Stimulated activated CD4-positive, alpha-beta T cell treated with anti-CD3 and anti-CD28 coated beads, Interleukin-2, amount 100 ng/mL, for 4 hours (primary cell): Measurements from ENCODE around the gene ADGRG4.

Experiments used
- DNase-seq: peaks from one replicate; pipeline ENCODE4 v3.0.0-alpha.2; 2020; ENCODE audit warnings: low read depth

ADGRG4 gene

DNA sequence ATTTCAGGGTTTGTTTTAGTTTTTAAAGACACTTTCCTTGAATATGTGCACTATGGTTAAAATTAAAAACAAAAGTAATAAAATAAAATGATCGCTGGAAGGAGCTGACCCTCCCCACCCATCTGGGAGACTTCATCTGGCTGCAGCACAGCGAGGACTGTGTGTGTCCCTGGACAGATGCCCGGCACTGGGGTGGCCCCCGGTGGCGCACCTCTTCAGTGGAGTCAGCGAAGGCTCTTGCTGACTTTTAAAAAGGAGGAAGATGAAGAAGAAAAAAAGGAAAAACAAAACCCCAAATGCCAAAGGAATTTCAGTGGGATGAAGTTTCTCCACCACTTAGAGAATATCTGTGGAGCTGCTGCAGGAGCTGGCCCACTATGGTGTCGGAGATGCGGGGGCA lies 5.4 kb upstream of the ADGRG4 start:
- DNase-seq = no peak

DNA sequence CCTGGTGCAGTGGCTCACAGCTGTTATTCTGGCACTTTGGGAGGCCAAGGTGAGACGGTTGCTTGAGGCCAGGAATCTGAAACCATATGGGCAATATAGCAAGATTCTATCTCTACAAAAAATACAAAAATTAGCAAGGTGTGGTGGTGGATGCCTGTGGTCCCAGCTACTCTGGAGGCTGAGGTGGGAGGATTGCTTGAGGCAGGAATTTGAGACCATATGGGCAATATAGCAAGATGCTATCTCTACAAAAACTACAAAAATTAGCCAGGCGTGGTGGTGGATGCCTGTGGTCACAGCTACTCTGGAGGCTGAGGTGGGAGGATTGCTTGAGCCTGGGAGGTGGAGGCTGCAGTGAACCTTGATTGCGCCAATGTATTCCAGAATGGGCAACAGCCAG lies 2.3 kb downstream of the ADGRG4 start:
- no peak for DNase-seq

DNA sequence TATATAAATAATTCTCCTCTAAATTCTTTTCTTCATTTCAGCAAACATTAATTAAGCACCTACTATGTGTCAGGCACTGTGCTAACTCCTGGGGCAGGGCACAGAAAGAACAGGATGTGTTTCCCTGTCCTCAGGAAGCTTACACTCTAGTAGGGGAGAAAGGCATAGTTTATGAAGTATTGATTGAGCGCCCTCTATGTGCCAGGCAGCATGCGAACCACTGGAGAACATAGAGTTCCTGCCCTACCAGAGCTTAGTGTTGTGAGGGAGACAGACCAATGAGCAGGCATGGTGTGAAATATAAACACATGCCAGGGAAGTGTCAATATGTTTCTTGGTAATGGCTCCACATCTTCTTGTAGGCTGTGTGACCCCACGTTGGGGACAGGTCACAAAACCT lies 3.7 kb downstream of the ADGRG4 start:
- DNase-seq = no peak

DNA sequence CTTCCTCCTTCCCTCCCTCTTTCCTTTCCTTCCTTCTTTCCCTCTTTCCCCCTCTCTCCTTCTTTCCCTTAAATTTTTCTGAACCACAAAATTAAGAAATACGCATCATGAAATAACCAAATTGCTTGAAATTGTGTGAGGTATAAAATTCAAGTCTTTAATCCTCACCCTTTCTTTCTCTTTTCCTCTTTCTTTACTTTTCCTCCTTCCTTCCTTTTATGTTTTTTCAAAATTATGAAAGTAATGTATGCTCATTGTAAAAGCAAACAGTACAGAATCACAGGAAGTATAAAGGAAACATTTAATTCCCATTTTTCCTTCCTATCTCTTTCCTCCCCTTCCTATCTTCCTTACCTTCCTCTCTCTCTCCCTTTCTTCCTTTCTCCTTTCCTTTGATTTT lies 5.4 kb downstream of the ADGRG4 start:
- no peak for DNase-seq

DNA sequence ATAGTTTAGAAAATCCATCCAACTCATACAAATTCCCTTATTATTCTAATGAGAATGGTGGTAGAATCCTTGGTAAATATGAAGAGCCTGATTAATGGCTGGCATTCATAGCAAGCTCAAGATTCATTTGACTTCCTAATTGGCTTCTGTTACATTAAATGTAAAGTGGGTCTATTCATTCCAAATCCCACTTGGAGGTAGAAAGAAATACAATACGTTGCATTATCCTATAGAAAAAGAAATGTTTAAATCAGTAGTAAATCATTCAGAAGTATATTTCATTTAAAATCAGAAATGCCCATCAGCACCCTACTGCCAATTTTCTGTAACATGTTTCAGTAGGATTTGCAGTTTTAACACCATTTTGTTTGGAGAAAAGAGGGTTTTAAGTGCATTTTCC lies 6.7 kb downstream of the ADGRG4 start:
- no peak for DNase-seq

DNA sequence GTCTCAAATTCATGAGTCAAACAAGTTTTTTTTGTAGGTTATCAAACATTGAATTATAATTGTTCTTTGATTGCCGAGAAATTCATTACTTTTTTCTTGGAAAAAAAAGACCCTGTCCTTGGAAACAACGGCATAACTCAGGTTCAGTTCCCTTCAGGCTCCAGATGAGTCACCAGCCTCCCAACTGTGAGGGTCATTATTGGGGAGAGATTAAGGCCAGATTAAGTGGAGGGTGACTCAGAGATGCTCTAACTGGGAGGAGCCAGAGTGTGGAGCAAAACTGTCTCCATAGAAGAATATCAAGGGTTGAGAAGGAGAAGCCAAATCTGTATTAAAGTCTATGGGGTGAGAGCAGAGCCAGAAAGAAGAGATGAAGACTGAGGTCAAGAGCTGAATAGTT lies 9.6 kb downstream of the ADGRG4 start:
- no peak for DNase-seq

DNA sequence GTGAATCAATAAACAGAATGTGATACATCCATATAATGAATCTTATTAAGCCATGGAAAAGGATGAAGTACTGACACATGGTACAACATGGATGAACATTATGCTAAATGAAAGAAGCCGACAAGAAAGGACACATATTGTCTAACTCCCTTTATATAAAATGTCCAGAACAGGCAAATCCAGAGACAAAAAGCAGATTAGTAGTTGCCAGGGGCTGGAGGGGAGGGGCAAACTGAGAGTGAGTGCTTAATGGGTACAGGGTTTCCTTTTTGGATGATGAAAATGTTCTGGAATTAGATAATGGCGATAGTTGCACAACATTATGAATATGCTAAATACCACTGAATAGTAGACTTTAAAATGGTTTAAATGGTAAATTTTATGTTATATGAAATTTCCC lies 17.4 kb downstream of the ADGRG4 start:
- no peak for DNase-seq

DNA sequence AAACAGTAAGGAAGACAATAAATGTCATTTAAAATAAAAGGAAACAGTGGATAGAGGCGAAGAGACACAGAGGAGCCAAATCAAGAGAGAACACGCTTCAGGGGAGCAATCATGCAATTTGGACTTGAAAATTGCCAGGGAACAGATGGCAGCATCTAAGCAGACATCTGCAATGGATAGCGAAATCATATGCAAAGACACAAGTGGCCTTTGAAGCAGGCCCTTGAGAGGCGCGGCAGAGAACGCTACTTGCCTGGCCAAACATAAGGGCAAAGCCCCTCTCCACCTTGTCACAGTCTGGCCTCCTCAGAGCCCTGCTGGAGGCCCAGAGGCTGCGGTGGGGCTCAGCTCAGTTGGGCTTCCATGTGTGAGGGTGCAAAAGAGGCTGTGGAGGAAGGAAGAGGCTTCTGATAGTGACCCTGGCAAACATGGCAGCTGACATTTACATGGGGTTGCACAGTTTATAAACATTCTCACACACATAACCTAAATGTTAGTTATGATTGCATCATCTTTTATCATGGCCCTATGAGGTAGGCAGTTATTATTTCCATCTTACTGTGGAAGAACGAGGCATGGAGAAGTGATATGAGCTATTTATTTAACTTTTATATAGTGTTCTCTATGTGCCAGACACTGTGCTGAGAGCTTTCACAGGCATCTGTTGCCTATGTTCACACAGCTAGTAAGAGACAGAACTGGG lies 18.3 kb downstream of the ADGRG4 start:
- DNase-seq = no peak

DNA sequence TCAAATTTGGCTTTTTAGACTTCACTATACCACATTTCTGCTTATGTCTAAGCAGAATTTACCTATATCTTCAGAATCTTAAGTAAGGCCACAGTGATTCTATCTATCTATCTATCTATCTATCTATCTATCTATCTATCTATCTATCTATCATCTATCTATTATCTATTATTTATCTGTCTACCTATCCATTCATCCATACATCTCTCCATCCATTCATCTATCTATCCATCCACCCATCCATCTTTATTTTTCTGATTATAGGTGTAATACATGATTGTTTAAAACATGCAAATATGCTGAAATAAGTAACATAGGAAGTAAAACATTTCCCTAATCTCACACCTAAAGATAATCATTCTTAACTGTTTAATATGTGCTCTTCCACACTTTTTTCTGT lies 18.8 kb downstream of the ADGRG4 start:
- DNase-seq = no peak

DNA sequence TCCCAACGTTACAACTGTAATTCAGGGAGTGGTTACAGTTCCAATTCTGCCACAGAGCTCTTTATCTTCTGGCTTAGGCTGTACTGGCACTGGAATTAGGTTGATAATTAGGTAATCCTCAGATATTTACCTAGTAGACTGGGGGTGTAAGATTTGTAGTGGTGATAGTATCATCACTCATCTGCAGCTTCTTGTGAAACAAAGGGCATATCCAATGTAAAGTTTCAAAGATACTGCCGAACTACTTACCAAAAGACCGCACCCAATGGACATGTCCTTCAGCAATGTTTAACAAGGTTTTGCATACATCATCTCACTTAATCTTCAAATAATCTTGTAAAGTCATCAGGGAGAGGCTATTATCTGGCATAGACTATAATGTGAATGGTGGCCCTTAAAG lies 20.8 kb downstream of the ADGRG4 start:
- DNase-seq = no peak

DNA sequence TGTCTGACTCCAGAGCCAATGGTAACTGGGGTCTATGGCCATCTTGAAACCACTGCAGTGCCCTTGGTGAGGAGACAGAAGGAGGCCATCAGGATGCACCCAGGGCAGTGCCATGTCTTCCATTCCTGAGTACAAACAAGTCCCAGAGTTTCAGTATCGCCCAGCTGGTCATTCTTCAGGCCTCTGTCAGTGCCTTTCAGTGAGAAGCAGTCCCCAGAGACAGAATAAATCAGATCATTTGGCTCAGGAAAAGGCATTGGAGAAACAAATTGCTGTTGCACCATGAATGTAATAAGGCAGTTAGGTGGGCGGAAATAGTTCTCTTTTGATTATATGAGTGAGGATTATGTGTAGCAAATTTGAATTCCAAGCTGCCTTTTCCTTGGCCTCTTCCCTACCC lies 21.3 kb downstream of the ADGRG4 start:
- DNase-seq = no peak

DNA sequence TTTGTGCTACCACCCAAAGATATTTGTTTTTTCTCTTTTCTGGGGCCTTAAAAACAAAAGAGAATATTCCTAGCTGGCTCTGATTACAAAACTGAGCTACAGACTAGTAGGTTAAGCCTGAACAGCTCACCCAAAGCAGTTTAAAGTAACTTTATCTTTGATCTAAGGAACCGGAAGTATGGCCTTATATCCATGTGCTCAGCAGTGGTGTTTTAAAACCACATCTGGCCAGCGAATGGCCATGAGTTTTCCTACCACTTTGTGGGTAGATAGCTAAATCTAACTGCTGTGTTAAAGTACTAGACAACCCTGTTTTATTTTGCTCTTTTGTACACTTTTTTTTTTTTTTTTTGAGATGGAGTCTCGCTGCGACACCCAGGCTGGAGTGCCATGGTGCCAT lies 24.6 kb downstream of the ADGRG4 start:
- no peak for DNase-seq

DNA sequence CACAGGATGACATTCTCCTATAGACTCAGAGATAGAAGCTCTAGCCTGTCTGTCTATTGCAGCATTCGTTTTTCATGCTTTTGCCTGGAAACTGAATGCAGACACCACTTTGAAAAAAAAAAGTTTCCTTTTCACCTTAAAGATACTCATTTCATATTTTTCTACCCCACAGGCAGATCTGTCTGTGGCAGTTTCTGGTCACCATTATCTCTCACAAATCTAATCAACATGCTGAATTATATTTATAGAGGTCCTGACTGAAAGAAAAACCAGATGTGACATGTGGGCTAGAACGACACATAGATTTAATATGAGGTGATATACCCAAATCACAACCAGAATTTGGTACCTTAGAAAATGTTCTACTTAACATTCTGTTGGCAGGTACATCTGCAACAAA lies 28.2 kb downstream of the ADGRG4 start:
- DNase-seq = no peak

DNA sequence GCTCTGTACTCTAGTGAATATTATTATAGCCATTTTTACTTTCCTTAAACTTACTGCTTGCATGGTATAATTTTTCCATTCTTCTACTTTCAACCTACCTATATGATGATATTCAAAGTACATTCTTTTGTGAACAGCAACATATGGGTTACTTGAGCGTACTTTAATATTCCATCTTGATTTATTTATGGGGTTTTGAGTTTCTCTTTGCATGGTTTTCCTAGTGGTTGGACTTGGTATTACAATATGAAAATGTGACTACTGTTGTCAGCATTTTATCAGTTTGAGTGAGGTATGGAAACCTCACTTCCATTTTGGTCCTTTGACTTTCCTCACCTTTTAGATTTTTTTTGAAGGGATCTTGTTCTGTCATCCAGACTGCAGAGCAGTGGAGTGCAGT lies 35.9 kb downstream of the ADGRG4 start:
- DNase-seq = no peak

DNA sequence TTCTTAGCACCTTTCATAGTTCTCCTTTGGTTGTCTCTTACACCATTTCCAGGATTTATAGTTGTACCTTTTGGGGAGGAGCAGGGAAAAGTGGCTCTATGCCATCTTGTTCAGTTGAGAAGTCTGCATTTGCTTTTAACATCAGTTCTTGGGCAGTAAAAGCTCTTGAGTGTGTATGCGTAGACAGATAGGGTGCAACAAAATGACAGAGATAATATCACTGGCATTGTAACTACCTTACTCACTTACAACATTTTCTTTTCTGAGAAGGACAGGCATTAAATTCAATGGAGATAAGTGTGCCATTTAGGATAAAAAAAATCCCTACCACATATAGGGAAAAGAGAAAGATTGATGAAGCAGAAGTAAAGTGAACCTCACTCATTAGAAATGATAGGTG lies 38.9 kb downstream of the ADGRG4 start:
- no peak for DNase-seq

DNA sequence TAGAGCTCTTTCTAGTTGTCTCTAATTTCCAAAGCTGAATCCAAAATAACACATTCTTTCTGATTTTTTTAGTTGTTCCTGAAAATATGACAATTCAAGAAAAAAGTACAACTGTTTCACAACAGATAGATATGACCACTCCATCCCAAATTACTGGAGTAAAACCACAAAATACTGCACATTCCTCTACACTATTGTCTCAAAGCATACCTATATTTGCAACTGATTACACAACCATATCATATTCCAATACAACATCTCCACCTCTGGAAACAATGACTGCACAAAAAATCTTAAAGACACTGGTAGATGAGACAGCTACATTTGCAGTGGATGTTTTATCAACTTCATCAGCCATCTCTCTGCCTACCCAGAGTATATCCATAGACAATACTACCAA lies 43.6 kb downstream of the ADGRG4 start:
- DNase-seq = no peak

DNA sequence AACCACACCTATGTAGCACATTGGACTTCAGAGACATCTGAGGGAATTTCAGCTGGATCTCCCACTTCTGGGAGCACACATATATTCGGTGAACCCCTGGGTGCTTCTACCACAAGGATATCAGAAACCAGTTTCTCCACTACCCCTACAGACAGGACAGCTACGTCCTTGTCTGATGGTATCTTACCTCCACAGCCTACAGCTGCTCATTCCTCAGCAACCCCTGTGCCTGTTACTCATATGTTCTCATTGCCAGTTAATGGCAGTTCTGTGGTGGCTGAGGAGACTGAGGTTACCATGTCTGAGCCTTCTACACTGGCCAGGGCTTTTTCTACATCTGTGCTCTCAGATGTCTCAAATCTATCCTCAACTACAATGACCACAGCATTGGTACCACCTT lies 45.7 kb downstream of the ADGRG4 start:
- no peak for DNase-seq

DNA sequence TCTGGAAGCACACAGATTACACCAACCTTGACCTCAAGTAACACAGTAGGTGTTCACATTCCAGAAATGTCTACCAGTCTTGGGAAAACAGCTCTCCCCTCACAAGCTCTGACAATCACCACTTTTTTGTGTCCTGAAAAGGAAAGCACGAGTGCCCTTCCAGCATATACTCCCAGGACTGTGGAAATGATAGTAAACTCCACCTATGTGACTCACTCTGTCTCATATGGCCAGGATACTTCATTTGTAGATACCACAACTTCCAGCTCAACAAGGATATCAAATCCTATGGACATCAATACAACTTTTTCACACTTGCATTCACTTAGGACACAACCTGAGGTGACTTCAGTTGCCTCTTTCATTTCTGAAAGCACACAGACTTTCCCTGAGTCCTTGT lies 46.9 kb downstream of the ADGRG4 start:
- no peak for DNase-seq

DNA sequence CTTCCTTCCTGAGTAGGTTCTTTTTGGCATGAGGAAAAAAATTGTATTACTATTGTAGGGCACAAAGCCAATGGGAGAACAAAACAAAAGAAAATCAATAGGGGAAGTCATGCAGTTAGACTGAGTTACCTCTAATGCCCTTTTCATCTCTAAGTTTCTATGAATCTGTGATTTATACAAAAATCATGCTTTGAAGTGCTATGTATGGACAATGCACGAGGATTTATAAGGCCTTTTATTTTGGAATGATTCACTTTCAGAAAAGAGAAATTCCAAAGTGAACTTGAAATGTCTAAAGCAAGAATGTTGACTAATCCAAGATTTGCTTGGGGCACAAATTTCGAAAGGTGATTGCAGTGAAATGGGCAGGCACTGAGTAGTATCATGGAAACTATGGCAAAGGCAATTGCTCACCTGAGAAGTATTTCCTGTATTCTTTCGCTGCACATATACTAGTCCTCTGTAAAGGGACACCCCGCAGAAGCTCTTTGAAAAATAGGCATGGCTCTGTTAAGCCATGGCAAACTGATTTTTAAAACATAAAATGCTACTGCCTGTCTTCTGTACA lies 52.8 kb downstream of the ADGRG4 start:
- no peak for DNase-seq

DNA sequence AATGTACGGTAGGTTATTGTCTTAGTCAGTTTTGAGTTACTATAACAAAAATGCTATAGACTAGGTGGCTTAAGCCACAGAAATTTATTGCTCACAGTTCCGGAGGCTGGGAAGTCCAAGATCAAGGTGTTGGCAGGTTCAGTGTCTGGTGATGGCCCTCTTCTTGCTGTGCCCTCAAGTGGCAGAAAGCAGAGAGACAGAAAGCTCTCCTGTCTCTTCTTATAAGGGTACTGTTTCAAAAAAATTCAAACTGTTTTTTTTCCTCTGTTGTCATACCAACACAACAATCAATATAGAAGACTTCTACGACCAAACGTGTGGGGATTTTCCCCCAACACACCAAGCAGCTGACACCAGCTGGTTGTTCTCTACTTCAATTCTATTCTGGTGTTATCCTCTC lies 53.4 kb downstream of the ADGRG4 start:
- DNase-seq = no peak

DNA sequence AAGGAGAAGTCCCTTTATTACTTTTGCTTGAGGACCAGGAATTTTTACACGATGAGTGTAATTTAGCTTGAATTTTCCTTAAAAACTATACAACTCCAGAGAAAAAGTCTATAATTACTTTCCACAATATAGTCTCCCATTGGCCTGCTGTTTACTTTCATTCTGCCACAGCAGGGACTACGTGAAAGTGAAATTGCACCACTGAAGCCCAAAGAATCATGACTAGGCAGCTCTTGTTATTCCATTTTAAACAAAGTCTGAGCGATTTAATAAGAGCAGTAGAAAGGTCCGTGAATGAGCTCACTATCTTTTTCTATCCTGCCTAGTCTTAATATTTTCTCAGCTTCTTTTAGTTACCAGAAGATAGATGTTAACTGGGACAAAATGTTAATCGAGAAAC lies 68.6 kb downstream of the ADGRG4 start:
- no peak for DNase-seq

DNA sequence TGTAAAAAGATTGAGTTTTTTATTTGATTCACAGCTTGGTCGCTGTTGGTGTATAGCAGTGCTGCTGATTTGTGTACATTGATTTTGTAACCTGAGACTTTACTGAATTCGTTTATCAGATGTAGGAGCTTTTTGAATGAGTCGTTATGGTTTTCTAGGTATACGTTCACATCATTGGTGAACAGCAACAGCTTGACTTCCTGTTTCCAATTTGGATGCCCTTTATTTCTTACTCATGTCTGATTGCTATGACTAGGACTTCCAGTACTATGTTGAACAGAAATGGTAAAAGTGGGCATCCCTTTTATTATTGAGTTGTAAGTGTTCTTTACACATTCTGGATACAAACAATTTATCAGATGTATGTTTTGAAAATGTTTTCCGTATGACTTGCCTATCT lies 76.0 kb downstream of the ADGRG4 start:
- no peak for DNase-seq

DNA sequence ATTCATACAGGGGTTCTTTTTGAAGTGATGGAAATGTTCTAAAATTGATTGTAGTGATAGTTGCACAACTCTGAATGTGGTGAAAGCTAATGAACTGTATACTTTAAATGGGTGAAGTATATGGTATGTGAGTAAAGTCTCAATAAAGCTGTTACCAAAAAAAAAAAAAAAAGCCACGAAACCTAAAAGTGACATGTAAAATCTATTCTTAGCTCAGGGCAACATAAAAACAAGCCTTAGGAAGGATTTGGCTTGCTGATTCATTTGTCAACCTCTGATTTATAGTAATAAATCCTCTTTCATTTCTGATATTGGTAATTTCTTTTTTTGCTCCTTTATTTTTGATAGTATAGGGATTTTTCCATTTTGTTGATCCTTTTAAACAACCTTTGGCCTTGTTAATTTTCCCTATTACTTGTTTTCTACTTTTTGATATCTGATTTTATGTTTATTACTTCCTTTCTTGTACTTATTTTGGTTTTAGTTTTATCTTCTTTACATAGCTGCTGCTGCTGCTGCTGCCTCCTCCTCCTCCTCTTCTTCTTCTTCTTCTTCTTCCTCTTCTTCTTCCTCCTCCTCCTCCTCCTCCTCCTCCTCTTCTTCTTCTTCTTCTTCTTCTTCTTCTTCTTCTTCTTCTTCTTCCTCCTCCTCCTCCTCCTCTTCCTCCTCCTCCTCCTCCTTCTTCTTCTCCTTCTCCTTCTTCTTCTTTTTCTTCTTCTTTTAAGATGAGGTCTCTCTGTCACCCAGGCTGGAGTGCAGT lies 79.4 kb downstream of the ADGRG4 start:
- no peak for DNase-seq

DNA sequence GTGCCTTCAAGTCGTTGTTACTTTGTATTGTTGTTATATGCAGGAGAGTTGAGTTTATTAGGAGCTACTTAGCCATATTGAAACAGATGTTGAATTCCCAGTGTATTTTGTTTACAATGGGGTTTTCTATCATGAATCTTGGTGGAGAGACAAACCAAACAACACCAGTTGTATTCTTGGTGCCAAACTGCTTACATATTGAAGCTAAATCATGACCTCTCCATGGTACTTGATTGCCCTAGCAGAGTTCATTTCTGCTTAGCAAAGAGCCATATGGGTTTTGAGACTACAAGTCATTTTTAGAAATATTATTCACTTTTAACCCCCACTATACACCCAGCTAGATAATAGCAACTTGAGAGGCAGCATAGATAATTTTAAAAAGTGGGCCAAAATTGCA lies 85.4 kb downstream of the ADGRG4 start:
- DNase-seq = no peak
